HL-60 (cell line): ENCODE measurements around the gene HTR4.

Experiments
- CTCF ChIP-seq: IDR thresholded peaks from one replicate; pipeline ENCODE4 v1.5.1; 2011; ENCODE audit warnings: low read length, control low read depth, inconsistent platforms; ENCODE audit not compliant: insufficient read depth
- REST ChIP-seq: IDR thresholded peaks from 2 replicates; pipeline ENCODE4 v1.6.1; 2012; ENCODE audit warnings: low read depth; ENCODE audit not compliant: insufficient replicate concordance

GRCh38 chr5:148623101-148623500, 31.2 kb downstream of the HTR4 start:
- TF ChIP-seq CTCF (no peak), REST (no peak)
